ENCODE results near the gene MGMT.

GRCh38 chr10:129614341-129614740, 147.3 kb downstream of the MGMT start:
- TF ChIP-seq CTCF (conservative IDR thresholded peaks at IDR 0.05) (no peak), EZH2 (IDR thresholded peaks at IDR 0.05; ENCODE audit: low read depth) (no peak)

All from PC-9 (cell line).